ENCODE measurements around the gene DCLK3. TPM values are rescaled to one million over a fixed set of nuclear protein-coding genes. Genes with fewer than 3 reads are reported as not detected.

Gene DCLK3
- total and polyA plus RNA-seq, 2 of the 8 experiments (the other 6 are each of a cell fraction or from before 2014, with no cell fraction given) = 0.27 to 0.63 TPM

DNA sequence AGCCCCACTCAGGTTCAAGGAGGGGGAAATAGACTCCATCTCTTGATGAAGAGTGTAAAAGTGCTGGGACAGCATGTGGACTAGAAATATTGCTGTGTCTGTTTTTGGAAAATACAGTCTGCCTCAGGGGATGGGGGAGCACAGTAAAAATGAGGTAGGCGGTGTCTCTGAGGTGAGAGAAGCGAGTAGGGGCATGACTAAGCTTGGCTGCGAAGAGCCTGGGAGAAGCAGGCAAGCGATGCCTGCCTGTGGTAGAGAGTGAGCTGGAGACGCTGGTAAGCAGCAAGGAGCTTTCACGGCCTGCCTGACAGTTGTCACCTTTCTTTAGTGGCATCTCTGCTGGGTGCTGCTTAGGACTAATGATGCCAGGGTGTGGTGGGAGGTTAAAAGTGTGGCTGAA is 49.0 kb upstream of the DCLK3 start (continued):
- TF ChIP-seq YY1 (IDR thresholded peaks at IDR 0.05; ENCODE audit: low read depth, low read length) (no peak), POU5F1 (IDR thresholded peaks at IDR 0.05; ENCODE audit: low read depth, low read length) (no peak), TAF1 (IDR thresholded peaks at IDR 0.05; ENCODE audit: low read depth, low read length) (no peak), CBX8 (IDR thresholded peaks at IDR 0.05; ENCODE audit: borderline replicate concordance, low read depth, low read length) (no peak), KDM5A (IDR thresholded peaks at IDR 0.05; ENCODE audit: low read length) (no peak)
- TF ChIP-seq, protein P1, sequence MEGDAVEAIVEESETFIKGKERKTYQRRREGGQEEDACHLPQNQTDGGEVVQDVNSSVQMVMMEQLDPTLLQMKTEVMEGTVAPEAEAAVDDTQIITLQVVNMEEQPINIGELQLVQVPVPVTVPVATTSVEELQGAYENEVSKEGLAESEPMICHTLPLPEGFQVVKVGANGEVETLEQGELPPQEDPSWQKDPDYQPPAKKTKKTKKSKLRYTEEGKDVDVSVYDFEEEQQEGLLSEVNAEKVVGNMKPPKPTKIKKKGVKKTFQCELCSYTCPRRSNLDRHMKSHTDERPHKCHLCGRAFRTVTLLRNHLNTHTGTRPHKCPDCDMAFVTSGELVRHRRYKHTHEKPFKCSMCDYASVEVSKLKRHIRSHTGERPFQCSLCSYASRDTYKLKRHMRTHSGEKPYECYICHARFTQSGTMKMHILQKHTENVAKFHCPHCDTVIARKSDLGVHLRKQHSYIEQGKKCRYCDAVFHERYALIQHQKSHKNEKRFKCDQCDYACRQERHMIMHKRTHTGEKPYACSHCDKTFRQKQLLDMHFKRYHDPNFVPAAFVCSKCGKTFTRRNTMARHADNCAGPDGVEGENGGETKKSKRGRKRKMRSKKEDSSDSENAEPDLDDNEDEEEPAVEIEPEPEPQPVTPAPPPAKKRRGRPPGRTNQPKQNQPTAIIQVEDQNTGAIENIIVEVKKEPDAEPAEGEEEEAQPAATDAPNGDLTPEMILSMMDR (IDR thresholded peaks at IDR 0.05; ENCODE audit: control extremely low read depth in 1 of 3, insufficient read depth in 1 of 3, low read depth in 1 of 3, low read length in 3 of 3) = no peak
